HG03139 (cell line): Measurements from ENCODE around the gene DUSP5.
A peak's percentile ranks its signal among the peaks of the same experiment; 100 is the strongest.
"Not testable (repeated sequence)": the region's sequence is repeated elsewhere in the genome, so short reads cannot be mapped to it uniquely, and the experiment has no call there.

Experiments
- ATAC-seq: cut with Tn5 transposase; IDR thresholded peaks from one replicate; pipeline ENCODE4 v1.9.1; 2021; ENCODE audit not compliant: unreplicated experiment

The DUSP5 gene

GRCh38 chr10:110514848-110515247, 17.1 kb downstream of the DUSP5 start:
- no peak for ATAC-seq

- no peak for ATAC-seq
These were observed 19.2 kb downstream of the DUSP5 start for GRCh38 chr10:110516815-110517492.

GRCh38 chr10:110522365-110522988, 24.8 kb downstream of the DUSP5 start:
- no peak for ATAC-seq

- no peak for ATAC-seq
These were observed 26.0 kb downstream of the DUSP5 start for GRCh38 chr10:110523736-110524135.

GRCh38 chr10:110524179-110524858, 26.6 kb downstream of the DUSP5 start:
- ATAC-seq, result no peak

GRCh38 chr10:110524859-110525232, 27.1 kb downstream of the DUSP5 start:
- ATAC-seq, result no peak

- no peak for ATAC-seq
These were observed 27.9 kb downstream of the DUSP5 start for GRCh38 chr10:110525349-110526260.

- no peak for ATAC-seq
These were observed 30.0 kb downstream of the DUSP5 start for GRCh38 chr10:110527731-110528171.

GRCh38 chr10:110528224-110528996, 30.7 kb downstream of the DUSP5 start:
- no peak for ATAC-seq

- ATAC-seq, result peak; percentile 40
These were observed 31.4 kb downstream of the DUSP5 start for GRCh38 chr10:110528997-110529524.

GRCh38 chr10:110529596-110530011, 31.9 kb downstream of the DUSP5 start:
- ATAC-seq, result no peak

- no peak for ATAC-seq
These were observed 32.6 kb downstream of the DUSP5 start for GRCh38 chr10:110530131-110530831.

GRCh38 chr10:110531687-110532086, 34.0 kb downstream of the DUSP5 start:
- ATAC-seq, result no peak

GRCh38 chr10:110532628-110533027, 34.9 kb downstream of the DUSP5 start:
- not testable (repeated sequence) for ATAC-seq

- no peak for ATAC-seq
These were observed 35.4 kb downstream of the DUSP5 start for GRCh38 chr10:110533149-110533548.

- ATAC-seq, result no peak
These were observed 36.9 kb downstream of the DUSP5 start for GRCh38 chr10:110534571-110534970.

GRCh38 chr10:110535958-110536891, 38.5 kb downstream of the DUSP5 start:
- peak; percentile 86 for ATAC-seq

- no peak for ATAC-seq
These were observed 41.4 kb downstream of the DUSP5 start for GRCh38 chr10:110539091-110539490.
